Activated CD4-positive, alpha-beta T cell treated with anti-CD3 and anti-CD28 coated beads for 36 hours (primary cell): ENCODE measurements around the gene KREMEN1. TPM values are rescaled to one million over a fixed set of nuclear protein-coding genes. Genes with fewer than 3 reads are reported as not detected.
"Not testable (repeated sequence)": the region's sequence is repeated elsewhere in the genome, so short reads cannot be mapped to it uniquely, and the experiment has no call there.

Experiments used
- ATAC-seq: fragments of 200-7000 bp; cut with Tn5 transposase; one replicate; pipeline ENCODE4 v1.10.0; 2021; ENCODE audit warnings: mild to moderate bottlenecking, moderate library complexity
- CTCF ChIA-PET: fragments of 350-600 bp; sonication (Branson Sonifier 250); formaldehyde crosslinking; loops from one replicate; lab custom pipeline; 2021; ENCODE audit warnings: antibody characterized with exemption; lab: Charles Lee
- POLR2A ChIA-PET: fragments of 350-600 bp; sonication (Branson Sonifier 250); formaldehyde crosslinking; loops from one replicate; lab custom pipeline; 2021; ENCODE audit warnings: antibody characterized with exemption, inconsistent platforms; lab: Charles Lee
- DNase-seq: peaks from one replicate; pipeline ENCODE4 v3.0.0-alpha.2; 2020
- H3K27ac Mint-ChIP-seq: one replicate; pipeline ENCODE4 v1.8.0; 2021; ENCODE audit warnings: mixed read lengths
- H3K27me3 Mint-ChIP-seq: one replicate; pipeline ENCODE4 v1.8.0; 2021; ENCODE audit warnings: mixed read lengths
- H3K36me3 Mint-ChIP-seq: one replicate; pipeline ENCODE4 v1.8.0; 2021; ENCODE audit warnings: low read depth, mixed read lengths
- H3K4me1 Mint-ChIP-seq: one replicate; pipeline ENCODE4 v1.8.0; 2021; ENCODE audit warnings: mixed read lengths
- H3K4me3 Mint-ChIP-seq: one replicate; pipeline ENCODE4 v1.8.0; 2021; ENCODE audit warnings: mild to moderate bottlenecking, moderate library complexity, mixed read lengths
- H3K9me3 Mint-ChIP-seq: one replicate; pipeline ENCODE4 v1.8.0; 2021; ENCODE audit warnings: low read depth, mixed read lengths
- intact Hi-C, 2 experiments: fragments of 100-400 bp; cut with DNase I in 1 of 2; cut with micrococcal nuclease in 1 of 2; formaldehyde crosslinking; loops; one replicate each; pipeline versions ENCODE4 v1.14.2 to v1.15.1; 2022 to 2024; cut with DNase I, micrococcal nuclease
- total RNA-seq, 2 experiments: library from RNA; stranded (reverse); gene quantifications; one replicate each; pipeline ENCODE4 v1.2.3, GENCODE V29; 2021

KREMEN1 gene
- total RNA-seq, 2 experiments from 2014 or later, result 0.11 to 0.30 TPM

DNA sequence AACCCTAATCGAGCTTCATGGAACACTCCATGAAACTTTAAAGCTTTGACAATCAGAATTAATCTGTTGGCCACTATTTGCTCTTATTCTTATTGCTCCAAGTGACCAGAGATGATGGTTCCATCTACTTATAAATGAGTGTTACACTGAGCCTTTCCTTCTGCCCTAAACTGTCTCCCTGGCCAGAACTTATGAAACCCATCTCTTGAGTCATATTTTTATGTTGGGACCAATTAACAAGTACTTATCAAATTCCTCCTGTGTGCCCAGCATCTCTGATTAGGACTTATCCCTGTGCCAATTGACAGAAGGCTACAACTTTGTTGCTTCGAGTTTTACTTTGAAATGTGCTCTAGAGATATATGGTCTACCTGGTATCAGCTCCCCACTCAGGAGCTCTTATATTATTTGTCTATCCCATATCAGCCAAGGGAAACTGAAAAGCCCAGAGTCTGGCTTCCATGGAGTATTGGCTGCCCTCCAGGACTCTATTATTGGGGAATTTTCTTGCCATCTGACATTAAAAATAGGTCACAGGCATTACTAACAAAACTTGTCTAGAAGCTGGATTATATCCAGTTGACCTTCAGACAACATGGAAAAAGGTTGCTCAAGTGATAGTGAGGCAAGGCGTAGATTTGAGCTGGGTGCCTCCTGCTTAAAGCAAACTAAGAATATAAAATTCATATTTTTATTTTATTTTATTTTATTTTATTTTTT is 8.8 kb downstream of the KREMEN1 start:
- CTCF ChIA-PET, result interaction anchor here (1.3 to 1.5 kb wide), 2 partner anchors 10 to 73 kb away, joined by 4 to 7 read pairs; no protein-coding TSS in a partner anchor
- Mint-ChIP-seq H3K9me3 (no peaks in the 10 kb centered on the region), H3K27ac (no peak overlapping the region), H3K36me3 (no peaks in the 10 kb centered on the region), H3K4me1 (no peaks in the 10 kb centered on the region), H3K27me3 (peaks cover 10% of the 10 kb centered on the region), H3K4me3 (no peak overlapping the region)
- DNase-seq (no peak), ATAC-seq (no peak)
- POLR2A ChIA-PET, result no interaction called here
- intact Hi-C loops, result no loop called here

DNA sequence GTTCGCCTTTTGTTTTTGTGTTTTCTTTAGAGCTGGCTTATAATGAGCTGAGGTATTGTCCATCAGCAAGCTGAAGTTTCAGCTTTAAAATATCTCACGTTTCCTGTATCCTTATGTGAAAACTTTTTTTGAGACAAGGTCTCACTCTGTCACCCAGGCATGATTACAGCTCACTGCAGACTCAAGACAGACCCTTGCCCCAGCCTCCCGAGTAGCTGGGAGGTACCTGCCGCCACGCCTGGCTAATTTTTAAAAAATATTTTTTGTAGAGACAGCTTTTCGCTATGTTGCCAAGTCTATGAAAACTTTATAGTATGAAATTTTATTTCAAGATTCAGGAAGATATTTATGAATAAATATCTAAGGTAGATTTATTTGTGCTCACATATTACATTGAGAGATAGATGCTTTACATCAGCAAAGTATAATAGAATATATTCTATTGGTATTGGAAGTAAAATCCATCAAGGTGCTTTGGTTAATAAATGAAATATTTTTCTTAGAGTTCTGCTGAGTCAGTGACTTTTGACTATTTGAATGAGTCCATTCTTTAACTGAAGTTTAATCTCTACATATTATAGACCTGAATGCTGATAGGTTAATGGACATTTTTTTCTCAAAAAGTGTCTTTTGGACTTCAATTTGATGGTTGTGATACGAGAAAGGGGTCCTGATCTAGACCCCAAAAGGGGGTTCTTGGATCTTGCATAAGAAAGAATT is 10.2 kb downstream of the KREMEN1 start:
- Mint-ChIP-seq H3K9me3 (no peaks in the 10 kb centered on the region), H3K36me3 (no peaks in the 10 kb centered on the region), H3K4me3 (no peak overlapping the region), H3K27me3 (peaks cover 8% of the 10 kb centered on the region), H3K27ac (no peak overlapping the region), H3K4me1 (no peaks in the 10 kb centered on the region)
- ChIA-PET CTCF (no interaction called here), POLR2A (no interaction called here)
- intact Hi-C loops, result no loop called here
- DNase-seq (no peak), ATAC-seq (no peak)

- ATAC-seq, H3K9me3 Mint-ChIP-seq, CTCF ChIA-PET, POLR2A ChIA-PET, H3K27me3 Mint-ChIP-seq, intact Hi-C loops, H3K27ac Mint-ChIP-seq, H3K4me3 Mint-ChIP-seq, DNase-seq, H3K4me1 Mint-ChIP-seq, H3K36me3 Mint-ChIP-seq: not testable (repeated sequence)
These were observed 10.7 kb downstream of the KREMEN1 start for GRCh38 chr22:29083576-29083932.

GRCh38 chr22:29083933-29084591 is 11.2 kb downstream of the KREMEN1 start:
- intact Hi-C loops, result no loop called here
- Mint-ChIP-seq H3K4me1 (no peaks in the 10 kb centered on the region), H3K4me3 (no peak overlapping the region), H3K36me3 (no peaks in the 10 kb centered on the region), H3K9me3 (no peaks in the 10 kb centered on the region), H3K27ac (no peak overlapping the region), H3K27me3 (peaks cover 10% of the 10 kb centered on the region)
- ChIA-PET POLR2A (no interaction called here), CTCF (no interaction called here)
- no peak for DNase-seq
- ATAC-seq, result no peak

DNA sequence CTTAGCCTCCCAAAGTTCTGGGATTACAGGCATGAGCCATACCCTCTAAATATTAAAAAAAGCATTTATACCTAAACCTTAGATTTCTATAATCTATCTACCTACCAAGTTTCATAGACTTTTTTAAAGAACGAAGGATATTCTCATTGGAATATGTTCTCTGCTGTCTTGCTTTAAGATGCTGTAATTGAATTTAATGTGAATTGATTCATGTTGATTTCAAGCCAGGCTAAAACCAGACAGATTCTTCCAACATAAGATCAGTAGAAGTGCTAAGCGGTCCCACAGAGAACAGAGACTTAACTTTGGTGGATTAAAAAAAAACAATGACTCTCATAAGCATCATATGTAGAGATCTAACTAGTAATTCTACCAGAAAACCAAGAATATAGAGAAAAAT is 14.2 kb downstream of the KREMEN1 start:
- DNase-seq, result no peak
- Mint-ChIP-seq H3K9me3 (no peaks in the 10 kb centered on the region), H3K4me1 (no peaks in the 10 kb centered on the region), H3K27ac (no peak overlapping the region), H3K4me3 (no peak overlapping the region), H3K27me3 (peaks cover 18% of the 10 kb centered on the region), H3K36me3 (no peaks in the 10 kb centered on the region)
- ATAC-seq, result no peak
- intact Hi-C loops, result no loop called here
- ChIA-PET POLR2A (no interaction called here), CTCF (no interaction called here)

DNA sequence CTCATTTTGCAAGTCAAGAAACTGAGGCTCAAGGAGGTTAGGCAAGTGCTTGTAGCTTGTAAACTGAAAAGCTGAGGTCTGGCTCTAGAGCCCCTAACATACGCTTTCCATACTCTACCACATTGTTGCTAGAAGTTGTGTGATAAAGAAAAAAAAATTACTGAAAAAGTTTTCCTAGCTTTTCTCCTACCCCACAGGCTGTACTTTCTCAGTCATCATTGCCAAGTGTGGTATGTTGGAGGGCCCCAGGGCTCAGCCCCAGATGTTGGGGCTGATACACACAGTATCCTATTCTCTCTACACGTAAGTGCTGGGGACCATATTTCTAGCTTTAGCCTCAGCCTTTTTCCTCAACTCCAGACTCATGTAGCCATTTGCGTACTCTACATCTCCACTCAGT is 16.0 kb downstream of the KREMEN1 start:
- no peak overlapping the region for H3K4me3 Mint-ChIP-seq
- no peaks in the 10 kb centered on the region for H3K9me3 Mint-ChIP-seq
- H3K36me3 Mint-ChIP-seq, result no peaks in the 10 kb centered on the region
- H3K27me3 Mint-ChIP-seq, result peaks cover 19% of the 10 kb centered on the region
- DNase-seq (no peak), ATAC-seq (no peak)
- no peaks in the 10 kb centered on the region for H3K4me1 Mint-ChIP-seq
- CTCF ChIA-PET, result interaction anchor here (0.7 to 1.4 kb wide), 2 partner anchors 13 to 65 kb away, joined by 3 to 5 read pairs; no protein-coding TSS in a partner anchor
- no peak overlapping the region for H3K27ac Mint-ChIP-seq
- POLR2A ChIA-PET, result no interaction called here
- intact Hi-C loops, result no loop called here

DNA sequence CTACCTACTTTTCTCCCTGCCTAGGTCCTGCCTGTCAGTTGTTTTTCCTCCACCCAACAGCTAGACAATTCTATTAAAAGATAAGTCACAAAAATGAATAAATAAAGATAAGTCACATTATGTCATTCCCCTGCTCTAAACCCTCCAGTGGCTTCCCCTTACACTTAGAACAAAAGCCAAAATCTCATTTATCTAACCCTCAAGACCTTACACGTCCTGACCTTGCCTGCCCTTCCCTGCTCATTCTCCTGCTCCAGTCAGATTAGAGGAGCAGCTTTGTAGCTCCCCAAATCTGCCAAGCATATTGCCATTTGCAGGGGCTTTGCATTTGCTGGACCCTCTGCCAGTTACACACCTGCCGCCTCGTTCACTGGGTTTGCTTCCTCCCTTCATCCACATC is 16.7 kb downstream of the KREMEN1 start:
- Mint-ChIP-seq H3K36me3 (no peaks in the 10 kb centered on the region), H3K9me3 (no peaks in the 10 kb centered on the region), H3K4me3 (no peak overlapping the region), H3K4me1 (no peaks in the 10 kb centered on the region), H3K27me3 (peaks cover 19% of the 10 kb centered on the region), H3K27ac (no peak overlapping the region)
- ChIA-PET POLR2A (no interaction called here), CTCF (no interaction called here)
- intact Hi-C loops, result no loop called here
- no peak for ATAC-seq
- DNase-seq, result no peak

- H3K27me3 Mint-ChIP-seq, result peaks cover 19% of the 10 kb centered on the region
- intact Hi-C loops, result no loop called here
- ChIA-PET POLR2A (no interaction called here), CTCF (no interaction called here)
- DNase-seq, result no peak
- no peaks in the 10 kb centered on the region for H3K36me3 Mint-ChIP-seq
- no peak overlapping the region for H3K4me3 Mint-ChIP-seq
- ATAC-seq, result no peak
- H3K27ac Mint-ChIP-seq, result no peak overlapping the region
- H3K9me3 Mint-ChIP-seq, result no peaks in the 10 kb centered on the region
- H3K4me1 Mint-ChIP-seq, result no peaks in the 10 kb centered on the region
These were observed 17.2 kb downstream of the KREMEN1 start for GRCh38 chr22:29090039-29090438.

DNA sequence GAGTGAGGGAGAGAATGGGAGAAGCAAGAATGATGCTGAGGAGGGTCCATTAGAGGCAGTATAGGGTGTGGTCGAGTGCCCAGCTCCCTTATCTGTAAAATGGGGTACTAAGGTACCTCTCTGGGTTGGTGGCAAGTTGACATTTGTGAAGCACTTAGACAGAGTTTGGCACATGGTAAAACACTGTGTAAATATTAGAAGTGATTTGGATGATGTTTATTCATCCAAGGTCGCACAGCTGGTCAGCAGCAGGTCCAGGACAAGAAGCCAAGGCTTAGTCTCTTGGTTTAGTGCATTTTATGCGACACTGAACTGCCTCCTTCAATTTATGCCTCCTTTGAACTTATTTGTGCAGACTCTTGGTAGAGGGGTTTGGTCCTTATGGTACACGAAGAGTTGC is 19.4 kb downstream of the KREMEN1 start:
- peaks cover 16% of the 10 kb centered on the region for H3K27me3 Mint-ChIP-seq
- intact Hi-C loops, result no loop called here
- H3K27ac Mint-ChIP-seq, result no peak overlapping the region
- DNase-seq, result no peak
- no peaks in the 10 kb centered on the region for H3K9me3 Mint-ChIP-seq
- POLR2A ChIA-PET, result no interaction called here
- ATAC-seq, result no peak
- H3K4me1 Mint-ChIP-seq, result no peaks in the 10 kb centered on the region
- CTCF ChIA-PET, result no interaction called here
- H3K4me3 Mint-ChIP-seq, result no peak overlapping the region
- no peaks in the 10 kb centered on the region for H3K36me3 Mint-ChIP-seq

- ChIA-PET POLR2A (no interaction called here), CTCF (no interaction called here)
- Mint-ChIP-seq H3K27ac (no peak overlapping the region), H3K4me3 (no peak overlapping the region), H3K36me3 (no peaks in the 10 kb centered on the region), H3K27me3 (peaks cover 16% of the 10 kb centered on the region), H3K9me3 (no peaks in the 10 kb centered on the region), H3K4me1 (no peaks in the 10 kb centered on the region)
- ATAC-seq, result no peak
- DNase-seq, result no peak
- intact Hi-C loops, result no loop called here
These were observed 20.2 kb downstream of the KREMEN1 start for GRCh38 chr22:29093030-29093429.

GRCh38 chr22:29093501-29094300 is 20.9 kb downstream of the KREMEN1 start:
- H3K36me3 Mint-ChIP-seq, result no peaks in the 10 kb centered on the region
- intact Hi-C loops, result no loop called here
- no peaks in the 10 kb centered on the region for H3K9me3 Mint-ChIP-seq
- ATAC-seq (no peak), DNase-seq (no peak)
- no peak overlapping the region for H3K27ac Mint-ChIP-seq
- ChIA-PET POLR2A (no interaction called here), CTCF (no interaction called here)
- H3K4me1 Mint-ChIP-seq, result no peaks in the 10 kb centered on the region
- H3K4me3 Mint-ChIP-seq, result no peak overlapping the region
- H3K27me3 Mint-ChIP-seq, result peaks cover 16% of the 10 kb centered on the region
